ENCODE measurements around the gene DAZAP1. TPM values are rescaled to one million over a fixed set of nuclear protein-coding genes. Genes with fewer than 3 reads are reported as not detected.
A peak's percentile ranks its signal among the peaks of the same experiment; 100 is the strongest.

Gene DAZAP1
- total and polyA plus RNA-seq, 7 donors = 59.9 to 122 (median 90.9) TPM

- H3K4me1 ChIP-seq = peaks cover 44% of the 10 kb centered on the region
- H3K27ac ChIP-seq = peak overlapping the region; percentile 93
- peaks cover 5 to 25% of the 10 kb centered on the region in 2 donors for H3K36me3 ChIP-seq (ENCODE audit: insufficient read depth in 1 of 2, low read depth in 1 of 2)
- no peaks in the 10 kb centered on the region for H3K9me3 ChIP-seq
- peak overlapping the region; percentile 88 for H3K4me3 ChIP-seq
- ATAC-seq (peak; percentile 2 to 8 (median 6)), DNase-seq (no peak)
- H3K27me3 ChIP-seq (ENCODE audit: insufficient read depth in 3 of 3, low read length in 2 of 3) = no peaks in the 10 kb centered on the region
- intact Hi-C loops (cut with DNase I) = loop anchor here (2.0 to 5.0 kb wide), 2 partner anchors 17 to 107 kb away; partner anchors contain the start of genes FAM174C (in 1 of the 2) and GAMT (in 1 of the 2)
- WGBS, 3 donors = 0 to 1% (median 0%) methylated on average over 22 to 23 of the region's 23 CpGs
- no peak for TF ChIP-seq CTCF (IDR thresholded peaks at IDR 0.05)
These were observed 23.3 kb upstream of the DAZAP1 start for GRCh38 chr19:1384085-1384462.

- Histone ChIP-seq H3K4me1 (peaks cover 44% of the 10 kb centered on the region), H3K27me3 (ENCODE audit: insufficient read depth in 3 of 3, low read length in 2 of 3) (no peaks in the 10 kb centered on the region), H3K4me3 (peak overlapping the region; percentile 88), H3K27ac (peak overlapping the region; percentile 93), H3K9me3 (no peaks in the 10 kb centered on the region), H3K36me3 (ENCODE audit: insufficient read depth in 1 of 2, low read depth in 1 of 2) (peaks cover 5 to 30% of the 10 kb centered on the region in 2 donors)
- no peak for DNase-seq
- 28 to 29% (median 28%) methylated on average over 17 of the region's 17 CpGs for WGBS, 3 donors
- TF ChIP-seq CTCF (IDR thresholded peaks at IDR 0.05) = no peak
- no peak for ATAC-seq
- intact Hi-C loops (cut with DNase I) = loop anchor here (2.0 to 5.0 kb wide), 2 partner anchors 16 to 107 kb away; partner anchors contain the start of genes FAM174C (in 1 of the 2) and GAMT (in 1 of the 2)
These were observed 22.8 kb upstream of the DAZAP1 start for GRCh38 chr19:1384478-1385110.

- peaks cover 44% of the 10 kb centered on the region for H3K4me1 ChIP-seq
- peak overlapping the region; percentile 88 for H3K4me3 ChIP-seq
- H3K9me3 ChIP-seq = no peaks in the 10 kb centered on the region
- peak overlapping the region; percentile 93 for H3K27ac ChIP-seq
- intact Hi-C loops (cut with DNase I) = loop anchor here in 1 of 2 donors (2.0 kb wide), 1 partner anchor 15 kb away; the partner anchor contains the start of gene GAMT
- WGBS, 3 donors = 45 to 57% (median 53%) methylated on average over 3 of the region's 3 CpGs
- no peak for DNase-seq
- peak in 1 of 4 donors; percentile 36 for ATAC-seq
- H3K36me3 ChIP-seq (ENCODE audit: insufficient read depth in 1 of 2, low read depth in 1 of 2) = peaks cover 5 to 42% of the 10 kb centered on the region in 2 donors
- no peak for TF ChIP-seq CTCF (IDR thresholded peaks at IDR 0.05)
- no peaks in the 10 kb centered on the region for H3K27me3 ChIP-seq (ENCODE audit: insufficient read depth in 3 of 3, low read length in 2 of 3)
These were observed 21.6 kb upstream of the DAZAP1 start for GRCh38 chr19:1385816-1386215.

GRCh38 chr19:1386945-1387683 lies 20.3 kb upstream of the DAZAP1 start:
- intact Hi-C loops (cut with DNase I) = no loop called here
- H3K4me3 ChIP-seq = no peak overlapping the region
- 68 to 82% (median 75%) methylated on average over 36 to 39 of the region's 39 CpGs for WGBS, 3 donors
- no peak for DNase-seq
- H3K27me3 ChIP-seq (ENCODE audit: insufficient read depth in 3 of 3, low read length in 2 of 3) = no peaks in the 10 kb centered on the region
- H3K4me1 ChIP-seq = peaks cover 40% of the 10 kb centered on the region
- H3K27ac ChIP-seq = peak overlapping the region; percentile 30
- no peak for TF ChIP-seq CTCF (IDR thresholded peaks at IDR 0.05)
- peaks cover 5 to 55% of the 10 kb centered on the region in 2 donors for H3K36me3 ChIP-seq (ENCODE audit: insufficient read depth in 1 of 2, low read depth in 1 of 2)
- no peaks in the 10 kb centered on the region for H3K9me3 ChIP-seq
- no peak for ATAC-seq
